ENCODE measurements around the gene LAPTM5.

LAPTM5 gene

DNA sequence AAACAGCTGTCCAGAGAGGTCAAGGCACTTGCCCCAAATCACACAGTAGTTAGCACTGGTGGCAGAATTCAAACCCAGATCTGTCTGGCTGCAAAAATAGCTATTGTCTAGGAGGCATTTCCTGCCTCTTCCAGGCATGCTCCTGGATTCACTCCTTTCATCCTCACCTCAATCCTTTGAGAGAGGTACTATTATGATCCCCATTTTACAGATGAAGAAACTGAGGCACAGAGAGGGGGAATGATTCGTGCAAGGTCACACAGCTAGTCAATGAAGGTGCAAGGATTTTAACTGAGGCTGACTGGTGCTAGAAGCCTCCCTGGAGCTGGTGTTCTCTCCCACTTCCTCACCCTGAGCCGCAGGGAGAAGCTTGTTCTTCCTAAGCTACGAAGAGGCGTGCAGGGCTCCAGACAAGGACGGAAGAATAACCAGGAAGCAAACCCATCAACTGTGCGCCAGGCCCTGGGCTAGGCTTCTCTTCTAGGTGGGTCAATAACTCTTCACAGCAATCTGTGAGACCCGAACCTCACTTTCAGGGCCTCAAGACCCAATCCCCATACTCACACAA, 631 bp upstream of the LAPTM5 start:
- TF ChIP-seq POLR2AphosphoS5 (IDR thresholded peaks at IDR 0.05; ENCODE audit: low read depth, low read length) (no peak), SIN3A (IDR thresholded peaks at IDR 0.05; ENCODE audit: borderline replicate concordance, insufficient read depth, low read length) (no peak), FOXP2 (optimal IDR thresholded peaks at IDR 0.05; ENCODE audit: borderline replicate concordance, extremely low read depth, extremely low read length, insufficient read depth) (no peak)

DNA sequence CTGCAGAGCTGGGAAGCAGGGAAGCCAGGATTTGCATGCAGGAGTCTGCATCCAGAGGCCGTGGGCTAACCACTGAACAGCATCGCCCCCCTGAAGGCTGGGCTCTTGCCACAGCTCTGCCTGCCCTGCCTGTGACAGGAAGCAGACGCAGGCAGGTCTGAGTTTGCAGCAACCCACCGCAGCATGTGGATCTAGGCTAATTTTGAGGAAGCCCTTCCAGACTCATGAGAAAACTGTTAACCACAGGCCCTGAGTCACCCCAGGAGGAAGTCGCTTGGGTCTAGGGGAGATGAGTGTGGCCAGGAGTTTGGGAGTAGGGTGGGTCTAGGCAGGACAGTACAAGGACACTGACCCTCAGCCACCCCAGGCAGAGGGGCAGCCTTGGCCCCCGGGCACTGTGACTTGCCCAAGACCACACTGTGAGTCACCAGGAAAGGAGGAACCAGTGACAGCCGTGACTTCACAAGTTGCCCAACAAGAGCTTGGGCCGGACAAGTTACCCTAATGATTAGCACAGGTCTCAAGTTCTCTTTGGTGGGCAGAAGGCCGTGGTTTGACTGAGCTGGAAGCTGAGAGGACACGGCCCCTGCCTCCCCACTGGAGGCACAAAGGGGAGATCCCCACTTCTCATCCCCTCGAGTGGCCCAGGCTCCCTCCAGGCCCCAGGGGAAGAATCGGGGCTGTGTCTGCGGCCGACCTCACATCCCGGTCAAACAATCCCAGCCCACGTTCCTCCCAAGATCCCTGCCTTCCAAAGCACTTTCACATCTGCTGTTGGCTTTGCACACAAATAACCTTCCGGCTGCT, 826 bp downstream of the LAPTM5 start:
- TF ChIP-seq FOXP2 (optimal IDR thresholded peaks at IDR 0.05; ENCODE audit: borderline replicate concordance, extremely low read depth, extremely low read length, insufficient read depth) (no peak), POLR2AphosphoS5 (IDR thresholded peaks at IDR 0.05; ENCODE audit: low read depth, low read length) (no peak), SIN3A (IDR thresholded peaks at IDR 0.05; ENCODE audit: borderline replicate concordance, insufficient read depth, low read length) (no peak), TAF1 (IDR thresholded peaks at IDR 0.05; ENCODE audit: borderline replicate concordance, insufficient read depth, low read length) (no peak)

DNA sequence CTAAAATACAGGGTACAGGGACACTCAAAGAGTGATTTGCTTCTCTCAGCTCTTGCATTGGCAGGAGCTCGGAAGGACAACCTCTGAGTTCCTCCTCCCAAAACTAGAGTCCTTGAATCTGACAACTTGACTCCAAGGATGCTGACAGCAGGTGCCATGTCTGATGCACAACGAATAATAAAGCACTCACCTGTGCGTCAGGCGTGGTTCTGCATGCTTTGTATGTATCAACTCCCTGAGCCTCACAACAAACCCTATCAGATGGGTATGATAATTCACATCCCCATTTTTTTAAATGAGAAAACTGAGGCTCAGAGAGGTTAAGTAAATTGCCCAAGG, 1.4 kb downstream of the LAPTM5 start:
- no peak for TF ChIP-seq REST (IDR thresholded peaks at IDR 0.05; ENCODE audit: insufficient read depth in 1 of 2, low read depth in 2 of 2, low read length in 2 of 2)
- TF ChIP-seq SIN3A (IDR thresholded peaks at IDR 0.05; ENCODE audit: borderline replicate concordance, insufficient read depth, low read length), result no peak
- TF ChIP-seq TAF1 (IDR thresholded peaks at IDR 0.05; ENCODE audit: borderline replicate concordance, insufficient read depth, low read length), result no peak
- TF ChIP-seq FOXP2 (optimal IDR thresholded peaks at IDR 0.05; ENCODE audit: borderline replicate concordance, extremely low read depth, extremely low read length, insufficient read depth), result no peak

GRCh38 chr1:30755746-30756145, 1.8 kb downstream of the LAPTM5 start:
- TF ChIP-seq REST (IDR thresholded peaks at IDR 0.05; ENCODE audit: insufficient read depth in 1 of 2, low read depth in 2 of 2, low read length in 2 of 2) (no peak), TAF1 (IDR thresholded peaks at IDR 0.05; ENCODE audit: borderline replicate concordance, insufficient read depth, low read length) (no peak), POLR2AphosphoS5 (IDR thresholded peaks at IDR 0.05; ENCODE audit: low read depth, low read length) (no peak), SIN3A (IDR thresholded peaks at IDR 0.05; ENCODE audit: borderline replicate concordance, insufficient read depth, low read length) (no peak), FOXP2 (optimal IDR thresholded peaks at IDR 0.05; ENCODE audit: borderline replicate concordance, extremely low read depth, extremely low read length, insufficient read depth) (no peak)

- no peak for TF ChIP-seq SIN3A (IDR thresholded peaks at IDR 0.05; ENCODE audit: borderline replicate concordance, insufficient read depth, low read length)
- TF ChIP-seq FOXP2 (optimal IDR thresholded peaks at IDR 0.05; ENCODE audit: borderline replicate concordance, extremely low read depth, extremely low read length, insufficient read depth), result no peak
- no peak for TF ChIP-seq REST (IDR thresholded peaks at IDR 0.05; ENCODE audit: insufficient read depth in 1 of 2, low read depth in 2 of 2, low read length in 2 of 2)
- TF ChIP-seq POLR2AphosphoS5 (IDR thresholded peaks at IDR 0.05; ENCODE audit: low read depth, low read length), result no peak
- no peak for TF ChIP-seq TAF1 (IDR thresholded peaks at IDR 0.05; ENCODE audit: borderline replicate concordance, insufficient read depth, low read length)
Observed at GRCh38 chr1:30755334-30755733, 2.2 kb downstream of the LAPTM5 start.

DNA sequence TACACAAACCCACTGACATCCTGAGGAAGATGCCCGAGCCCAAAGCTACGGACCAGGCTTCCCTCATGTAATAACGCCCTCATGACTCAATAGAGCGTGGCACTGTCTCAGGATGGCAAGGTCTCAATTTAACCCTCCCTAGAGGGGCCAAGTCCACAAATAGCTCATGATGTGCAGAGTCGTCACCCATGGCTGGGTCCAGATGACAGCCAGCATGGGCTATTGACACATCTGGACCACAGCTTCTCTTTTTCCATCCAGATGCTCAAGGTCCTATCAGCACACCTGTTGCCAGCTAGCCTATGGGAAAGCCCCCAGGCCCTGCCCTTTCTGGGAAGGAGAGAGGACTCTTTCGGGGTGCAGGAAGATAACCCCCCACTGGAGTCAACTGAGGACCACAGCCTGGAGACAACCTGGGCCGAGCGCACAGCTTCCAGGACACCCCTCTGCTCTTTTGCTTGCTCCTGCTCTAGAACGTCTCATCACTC, 2.8 kb downstream of the LAPTM5 start:
- TF ChIP-seq SIN3A (IDR thresholded peaks at IDR 0.05; ENCODE audit: borderline replicate concordance, insufficient read depth, low read length), result no peak
- TF ChIP-seq TAF1 (IDR thresholded peaks at IDR 0.05; ENCODE audit: borderline replicate concordance, insufficient read depth, low read length), result no peak
- no peak for TF ChIP-seq FOXP2 (optimal IDR thresholded peaks at IDR 0.05; ENCODE audit: borderline replicate concordance, extremely low read depth, extremely low read length, insufficient read depth)
- no peak for TF ChIP-seq POLR2AphosphoS5 (IDR thresholded peaks at IDR 0.05; ENCODE audit: low read depth, low read length)
- TF ChIP-seq REST (IDR thresholded peaks at IDR 0.05; ENCODE audit: insufficient read depth in 1 of 2, low read depth in 2 of 2, low read length in 2 of 2), result no peak
